ENCODE results near the gene AOPEP. TPM values are rescaled to one million over a fixed set of nuclear protein-coding genes. Genes with fewer than 3 reads are reported as not detected.

The AOPEP gene
- polyA plus RNA-seq, 1 donor from 2014 or later, result 10.0 TPM

GRCh38 chr9:95081998-95082397, 355.5 kb downstream of the AOPEP start:
- Histone ChIP-seq H3K36me3 (ENCODE audit: insufficient read depth, low read length) (no peaks in the 10 kb centered on the region), H2AFZ (ENCODE audit: low read depth, low read length) (no peak overlapping the region), H3K79me2 (replicated peaks; ENCODE audit: insufficient read depth, low read length) (no peaks in the 10 kb centered on the region), H4K20me1 (ENCODE audit: insufficient read depth) (no peaks in the 10 kb centered on the region), H3K9ac (ENCODE audit: low read length) (no peak overlapping the region), H3F3A (ENCODE audit: insufficient read depth, low read length, poor library complexity, severe bottlenecking) (no peaks in the 10 kb centered on the region), H3K9me2 (ENCODE audit: insufficient read depth, low read length) (no peaks in the 10 kb centered on the region), H3K9me3 (ENCODE audit: low read length) (no peaks in the 10 kb centered on the region), H3K4me3 (ENCODE audit: low read length) (no peak overlapping the region), H3K4me2 (ENCODE audit: low read length) (no peak overlapping the region), H3K27me3 (ENCODE audit: insufficient read depth, low read depth, low read length) (no peaks in the 10 kb centered on the region), H3K27ac (ENCODE audit: low read length) (no peak overlapping the region)
- TF ChIP-seq MXI1 (conservative IDR thresholded peaks at IDR 0.05; ENCODE audit: poor library complexity, severe bottlenecking), result no peak

GRCh38 chr9:95082401-95083084, 356.0 kb downstream of the AOPEP start:
- H3K36me3 ChIP-seq (ENCODE audit: insufficient read depth, low read length), result no peaks in the 10 kb centered on the region
- no peak overlapping the region for H3K27ac ChIP-seq (ENCODE audit: low read length)
- H3K4me3 ChIP-seq (ENCODE audit: low read length), result no peak overlapping the region

More at GRCh38 chr9:95082401-95083084, 356.0 kb downstream of the AOPEP start:
- TF ChIP-seq EP300 (conservative IDR thresholded peaks at IDR 0.05; ENCODE audit: poor library complexity, severe bottlenecking) (no peak), POLR2AphosphoS5 (IDR thresholded peaks at IDR 0.05) (no peak), REST (IDR thresholded peaks at IDR 0.05; ENCODE audit: borderline replicate concordance) (no peak), EZH2 (IDR thresholded peaks at IDR 0.05; ENCODE audit: borderline replicate concordance, insufficient read depth, low read length, poor library complexity, severe bottlenecking) (no peak), TAF1 (IDR thresholded peaks at IDR 0.05; ENCODE audit: low read depth) (no peak), RAD21 (conservative IDR thresholded peaks at IDR 0.05) (no peak), MXI1 (conservative IDR thresholded peaks at IDR 0.05; ENCODE audit: poor library complexity, severe bottlenecking) (no peak), CTCF (IDR thresholded peaks at IDR 0.05; ENCODE audit: poor library complexity, severe bottlenecking) (no peak), SMC3 (conservative IDR thresholded peaks at IDR 0.05; ENCODE audit: poor library complexity) (no peak)
- H3K9ac ChIP-seq (ENCODE audit: low read length), result no peak overlapping the region
- H3K79me2 ChIP-seq (replicated peaks; ENCODE audit: insufficient read depth, low read length), result no peaks in the 10 kb centered on the region
- no peaks in the 10 kb centered on the region for H3K27me3 ChIP-seq (ENCODE audit: insufficient read depth, low read depth, low read length)
- no peaks in the 10 kb centered on the region for H3F3A ChIP-seq (ENCODE audit: insufficient read depth, low read length, poor library complexity, severe bottlenecking)
- H3K9me3 ChIP-seq (ENCODE audit: low read length), result no peaks in the 10 kb centered on the region
- H4K20me1 ChIP-seq (ENCODE audit: insufficient read depth), result no peaks in the 10 kb centered on the region
- no peak overlapping the region for H3K4me2 ChIP-seq (ENCODE audit: low read length)
- H3K9me2 ChIP-seq (ENCODE audit: insufficient read depth, low read length), result no peaks in the 10 kb centered on the region
- no peak overlapping the region for H2AFZ ChIP-seq (ENCODE audit: low read depth, low read length)
